Stomach (tissue), 4 donors: Measurements from ENCODE around the gene ROBO3.
A peak's percentile ranks its signal among the peaks of the same experiment; 100 is the strongest.

Source experiments
- CTCF ChIP-seq, 7 experiments: fragments of 450-650 bp in 4 of 7; fragments of 200-600 bp in 3 of 7; sonication (generic) in 3 of 7; IDR thresholded peaks; one replicate each; pipeline ENCODE4 v1.5.1; 2016 to 2019; ENCODE audit warnings: antibody characterized with exemption in 7 of 7, control low read depth in 2 of 7, mild to moderate bottlenecking in 1 of 7
- EP300 ChIP-seq: sonication (generic); formaldehyde crosslinking; IDR thresholded peaks from one replicate; pipeline ENCODE4 v1.6.1; 2017; ENCODE audit warnings: antibody characterized with exemption
- POLR2A ChIP-seq, 4 donors: fragments of 450-650 bp; IDR thresholded peaks; one replicate each; pipeline ENCODE4 v1.6.1; 2016; ENCODE audit warnings: antibody characterized with exemption in 4 of 4, control low read depth in 2 of 4, mild to moderate bottlenecking in 1 of 4, moderate library complexity in 1 of 4
- POLR2AphosphoS5 ChIP-seq, 3 donors: sonication (generic); formaldehyde crosslinking; IDR thresholded peaks; one replicate each; pipeline ENCODE4 v1.6.1; 2016; ENCODE audit warnings: antibody characterized with exemption in 3 of 3

- no peak for TF ChIP-seq CTCF (IDR thresholded peaks at IDR 0.05)
- no peak for TF ChIP-seq EP300
- TF ChIP-seq POLR2A (IDR thresholded peaks at IDR 0.05), result no peak
- peak in 1 of 3 donors; percentile 4 for TF ChIP-seq POLR2AphosphoS5 (IDR thresholded peaks at IDR 0.05)
Measured at GRCh38 chr11:124897674-124898262, 32.5 kb downstream of the ROBO3 start, which contains the start of gene ROBO4.
